A673 (cell line): ENCODE measurements around the gene ATG9B. TPM values are rescaled to one million over a fixed set of nuclear protein-coding genes. Genes with fewer than 3 reads are reported as not detected.

ENCODE experiments used
- BruUV-seq: library from RNA; stranded (reverse); fragments of 400-500 nt; replicated peaks from 2 replicates; lab custom pipeline; 2021; lab: Mats Ljungman, UMichigan
- CTCF ChIA-PET: fragments of 300-600 bp; sonication (Branson Sonifier 250); formaldehyde crosslinking; loops from one replicate; lab custom pipeline; 2022; ENCODE audit warnings: antibody characterized with exemption; lab: Charles Lee
- POLR2A ChIA-PET: fragments of 300-600 bp; sonication (Branson Sonifier 250); formaldehyde crosslinking; loops from one replicate; lab custom pipeline; 2022; ENCODE audit warnings: antibody characterized with exemption; ENCODE audit not compliant: low non-redundant PET; lab: Charles Lee
- DNase-seq: peaks from one replicate; pipeline ENCODE4 v3.0.0-alpha.2; 2015; ENCODE audit warnings: low spot score
- H3K27ac ChIP-seq: fragments of 200-600 bp; sonication (generic); 2 replicates; pipeline ENCODE4 v1.5.1; 2016; ENCODE audit warnings: mixed run types, low read depth, mild to moderate bottlenecking, mixed read lengths, antibody characterized with exemption, low read length; ENCODE audit not compliant: poor library complexity, severe bottlenecking
- H3K27me3 ChIP-seq: fragments of 200-600 bp; sonication (generic); replicated peaks from 2 replicates; pipeline ENCODE4 v1.6.1; 2017; ENCODE audit warnings: mixed run types, low read depth, mild to moderate bottlenecking, mixed read lengths, antibody characterized with exemption, low read length; ENCODE audit not compliant: insufficient read depth, poor library complexity
- H3K36me3 ChIP-seq: fragments of 200-600 bp; sonication (generic); 2 replicates; pipeline ENCODE4 v1.6.1; 2016; ENCODE audit warnings: mixed run types, mild to moderate bottlenecking, mixed read lengths, antibody characterized with exemption, low read length; ENCODE audit not compliant: insufficient read depth, poor library complexity, severe bottlenecking
- H3K4me1 ChIP-seq: fragments of 200-600 bp; sonication (generic); 2 replicates; pipeline ENCODE4 v1.6.1; 2017; ENCODE audit warnings: mixed run types, mild to moderate bottlenecking, mixed read lengths, antibody characterized with exemption, low read length; ENCODE audit not compliant: insufficient read depth, poor library complexity, severe bottlenecking
- H3K4me3 ChIP-seq: fragments of 200-600 bp; sonication (generic); 2 replicates; pipeline ENCODE4 v1.5.1; 2016; ENCODE audit warnings: low read depth, mixed run types, mild to moderate bottlenecking, mixed read lengths, low read length; ENCODE audit not compliant: poor library complexity, severe bottlenecking
- H3K9me3 ChIP-seq: fragments of 200-600 bp; sonication (generic); 2 replicates; pipeline ENCODE4 v1.6.1; 2016; ENCODE audit warnings: mixed run types, low read depth, mild to moderate bottlenecking, mixed read lengths, antibody characterized with exemption, low read length; ENCODE audit not compliant: poor library complexity, severe bottlenecking
- CTCF ChIP-seq: fragments of 300-800, 200-600 bp; sonication (generic); conservative IDR thresholded peaks from 2 replicates; pipeline ENCODE4 v1.5.1; 2017; ENCODE audit warnings: low read depth, mild to moderate bottlenecking, antibody characterized with exemption, low read length, moderate library complexity, mixed read lengths
- EZH2 ChIP-seq: fragments of 200-600 bp; sonication (generic); IDR thresholded peaks from 2 replicates; pipeline ENCODE4 v1.6.1; 2017; ENCODE audit warnings: borderline replicate concordance, low read depth, mild to moderate bottlenecking, mixed read lengths, antibody characterized with exemption, low read length; ENCODE audit not compliant: poor library complexity, severe bottlenecking
- intact Hi-C: fragments of 100-400 bp; cut with micrococcal nuclease; formaldehyde crosslinking; loops from one replicate; pipeline ENCODE4 v1.10.0; 2022; ENCODE audit not compliant: unreplicated experiment
- total RNA-seq: library from RNA; stranded (reverse); gene quantifications from 2 replicates; pipeline ENCODE4 v1.2.3, GENCODE V29; 2021

Gene ATG9B
- total RNA-seq, 1 experiment from 2014 or later: 1.9 TPM

- no peak for DNase-seq
- peaks cover 30% of the 10 kb centered on the region for H3K4me1 ChIP-seq
- H3K36me3 ChIP-seq: no peaks in the 10 kb centered on the region
- no peak for TF ChIP-seq CTCF
- no peak for TF ChIP-seq EZH2
- H3K4me3 ChIP-seq: peak overlapping the region; percentile 99
- ChIA-PET CTCF (no interaction called here), POLR2A (no interaction called here)
- no peaks in the 10 kb centered on the region for H3K27me3 ChIP-seq
- H3K9me3 ChIP-seq: no peaks in the 10 kb centered on the region
- peak overlapping the region; percentile 45 for H3K27ac ChIP-seq
- intact Hi-C loops: loop anchor here (5.0 kb wide), 1 partner anchor 175 kb away; the partner anchor contains the start of gene CHPF2
- BruUV-seq: no TSS peak
Observed at GRCh38 chr7:151056666-151057505, 32.6 kb upstream of the ATG9B start.

GRCh38 chr7:151056283-151056665 is 32.0 kb upstream of the ATG9B start:
- no peaks in the 10 kb centered on the region for H3K9me3 ChIP-seq
- no TSS peak for BruUV-seq
- H3K36me3 ChIP-seq: no peaks in the 10 kb centered on the region
- ChIA-PET CTCF (no interaction called here), POLR2A (no interaction called here)
- H3K27ac ChIP-seq: no peak overlapping the region
- no peaks in the 10 kb centered on the region for H3K27me3 ChIP-seq
- TF ChIP-seq CTCF (no peak), EZH2 (no peak)
- intact Hi-C loops: loop anchor here (5.0 kb wide), 1 partner anchor 176 kb away; the partner anchor contains the start of gene CHPF2
- no peak for DNase-seq
- peaks cover 24% of the 10 kb centered on the region for H3K4me1 ChIP-seq
- no peak overlapping the region for H3K4me3 ChIP-seq

GRCh38 chr7:151053751-151054150 is 29.5 kb upstream of the ATG9B start:
- CTCF ChIA-PET: no interaction called here
- no peak for TF ChIP-seq CTCF
- TF ChIP-seq EZH2: no peak
- Histone ChIP-seq H3K27me3 (no peaks in the 10 kb centered on the region), H3K4me1 (peaks cover 13% of the 10 kb centered on the region), H3K27ac (no peak overlapping the region), H3K4me3 (no peak overlapping the region), H3K36me3 (no peaks in the 10 kb centered on the region), H3K9me3 (no peaks in the 10 kb centered on the region)
- no peak for DNase-seq
- intact Hi-C loops: no loop called here
- BruUV-seq: no TSS peak
- POLR2A ChIA-PET: no interaction called here
